K562 (cell line): ENCODE measurements around the gene STK11. TPM values are rescaled to one million over a fixed set of nuclear protein-coding genes. Genes with fewer than 3 reads are reported as not detected.
A peak's percentile ranks its signal among the peaks of the same experiment; 100 is the strongest.

ENCODE experiments used
- BCL6 ChIP-seq: fragments of 250-450 bp; sonication (Bioruptor Pico); IDR thresholded peaks from 2 replicates; pipeline ENCODE4 v1.4.0; 2020
- BDP1 ChIP-seq: IDR thresholded peaks from 3 replicates; pipeline ENCODE4 v1.6.1; 2011; ENCODE audit not compliant: insufficient read length, insufficient read depth
- BRF2 ChIP-seq: IDR thresholded peaks from 3 replicates; pipeline ENCODE4 v1.6.1; 2011; ENCODE audit warnings: borderline replicate concordance, mild to moderate bottlenecking; ENCODE audit not compliant: insufficient read length, insufficient read depth
- CCNT2 ChIP-seq: IDR thresholded peaks from 2 replicates; pipeline ENCODE4 v1.6.1; 2011; ENCODE audit warnings: borderline replicate concordance, low read depth, mild to moderate bottlenecking, moderate library complexity, mixed read lengths, low read length; ENCODE audit not compliant: insufficient read length; ENCODE audit errors: extremely low read depth
- CEBPB ChIP-seq: fragments of 450-650 bp; IDR thresholded peaks from 2 replicates; pipeline ENCODE4 v1.6.1; 2016; ENCODE audit warnings: missing genetic modification characterization, missing compliant biosample characterization
- ELF2 ChIP-seq: fragments of 250-450 bp; sonication (Bioruptor Pico); IDR thresholded peaks from 2 replicates; pipeline ENCODE4 v1.5.0; 2021; ENCODE audit warnings: mild to moderate bottlenecking
- FIP1L1 ChIP-seq: fragments of 200-400 bp; formaldehyde crosslinking; IDR thresholded peaks from 2 replicates; pipeline ENCODE4 v1.6.1; 2018; ENCODE audit warnings: mild to moderate bottlenecking, low read depth, low read length; ENCODE audit not compliant: poor library complexity, severe bottlenecking
- HMGN3 ChIP-seq: IDR thresholded peaks from 2 replicates; pipeline ENCODE4 v1.6.1; 2011; ENCODE audit warnings: borderline replicate concordance, low read depth, mild to moderate bottlenecking, mixed read lengths, low read length; ENCODE audit not compliant: insufficient read length; ENCODE audit errors: extremely low read depth
- LCOR ChIP-seq: sonication (generic); formaldehyde crosslinking; IDR thresholded peaks from 2 replicates; pipeline ENCODE4 v1.8.0; 2022; ENCODE audit warnings: mild to moderate bottlenecking, missing genetic modification reagents
- MAFF ChIP-seq: IDR thresholded peaks from 2 replicates; pipeline ENCODE4 v1.6.1; 2012; ENCODE audit warnings: low read length, improper control_type of control experiment
- NCOA2 ChIP-seq, 2 experiments: fragments of 450-650 bp; IDR thresholded peaks; 2 replicates each; pipeline ENCODE4 v1.6.1; 2018; ENCODE audit warnings: mild to moderate bottlenecking in 2 of 2, moderate library complexity in 1 of 2; ENCODE audit not compliant: partially characterized antibody in 2 of 2
- POLR2AphosphoS5 ChIP-seq: IDR thresholded peaks from 2 replicates; pipeline ENCODE4 v1.6.1; 2011; ENCODE audit warnings: mild to moderate bottlenecking, low read depth, low read length, moderate library complexity; ENCODE audit not compliant: control insufficient read depth, insufficient read depth
- REST ChIP-seq, 2 experiments: fragments of 450-650 bp; formaldehyde crosslinking in 1 of 2; IDR thresholded peaks; 2 replicates each; pipeline versions ENCODE4 v1.4.0 to v1.6.1; 2014 to 2020; ENCODE audit warnings: mild to moderate bottlenecking in 2 of 2, borderline replicate concordance in 1 of 2, low read depth in 1 of 2
- SLC30A9 ChIP-seq: fragments of 250-450 bp; sonication (Bioruptor Pico); IDR thresholded peaks from 2 replicates; pipeline ENCODE4 v1.8.0; 2022; ENCODE audit warnings: mild to moderate bottlenecking, moderate library complexity
- SMAD1 ChIP-seq: fragments of 150-350 bp; IDR thresholded peaks from 2 replicates; pipeline ENCODE4 v1.6.1; 2014; ENCODE audit warnings: low read length, low read depth; ENCODE audit not compliant: partially characterized antibody
- SMAD4 ChIP-seq: fragments of 250-450 bp; sonication (Bioruptor Pico); conservative IDR thresholded peaks from 2 replicates; pipeline ENCODE4 v1.8.0; 2021; ENCODE audit warnings: inconsistent platforms, mild to moderate bottlenecking, moderate library complexity
- TAF7 ChIP-seq: fragments of 450-650 bp; IDR thresholded peaks from 2 replicates; pipeline ENCODE4 v1.6.1; 2016; ENCODE audit warnings: missing genetic modification characterization, missing compliant biosample characterization
- ZBED1 ChIP-seq: IDR thresholded peaks from 2 replicates; pipeline ENCODE4 v1.6.1; 2014
- ZNF561 ChIP-seq: fragments of 450-650 bp; formaldehyde crosslinking; conservative IDR thresholded peaks from 2 replicates; pipeline ENCODE4 v1.4.0; 2020; ENCODE audit warnings: mild to moderate bottlenecking, moderate library complexity
- ZSCAN32 ChIP-seq: fragments of 450-650 bp; formaldehyde crosslinking; IDR thresholded peaks from 2 replicates; pipeline ENCODE4 v1.4.0; 2020; ENCODE audit warnings: mild to moderate bottlenecking, moderate library complexity
- polyA plus RNA-seq, 8 experiments: library from polyadenylated mRNA; depleted of rRNA in 4 of 8; stranded (reverse) in 5 of 8; unstranded in 3 of 8; fragments of >200 nt; fragmentation: Nextera tagmentation in 2 of 8; fragmentation: Illumina TruSeq in 1 of 8; extraction: Ambion mirVana in 2 of 8; extraction: Trizol in 1 of 8; gene quantifications; 2 replicates each; pipeline versions ENCODE4 v1.2.1 to v1.2.3, GENCODE V29; 2011 to 2014; ENCODE audit warnings: inconsistent platforms in 1 of 8, missing spikeins in 1 of 8
- total RNA-seq, 7 experiments: library from RNA; depleted of rRNA in 6 of 7; stranded (reverse); fragments of >200 nt in 6 of 7; fragmentation: Illumina TruSeq in 2 of 7; extraction: Trizol in 2 of 7; gene quantifications; 2 replicates each; pipeline versions ENCODE4 v1.2.1 to v1.2.3, GENCODE V29; 2011 to 2021; ENCODE audit warnings: low replicate concordance in 1 of 7

The STK11 gene
- total and polyA plus RNA-seq, 9 of the 15 experiments (the other 6 are each of a cell fraction or from before 2014, with no cell fraction given), result 0.15 to 96.5 (median 31.7) TPM

GRCh38 chr19:1248139-1248785 lies 42.7 kb downstream of the STK11 start, which contains the start of gene MIDN (continued):
- TF ChIP-seq BRF2 (no peak), FIP1L1 (peak; percentile 38), MAFF (no peak), HMGN3 (peak; percentile 56), NCOA2 (IDR thresholded peaks at IDR 0.05; ENCODE audit: partially characterized antibody in 2 of 2) (no peak), BCL6 (CRISPR knock-in tag) (no peak), ELF2 (CRISPR knock-in tag) (0 out of 2 replicates have a peak, but pooled peaks have one; percentile 15), ZBED1 (no peak), SMAD1 (no peak), REST (IDR thresholded peaks at IDR 0.05; ENCODE audit: borderline replicate concordance) (no peak), REST (CRISPR knock-in tag; IDR thresholded peaks at IDR 0.05; ENCODE audit: low read depth) (peak; percentile 15; the same call in 1 of the 2 replicates), LCOR (0 out of 2 replicates have a peak, but pooled peaks have one; percentile 46), TAF7 (tag) (peak; percentile 59; the same call in 1 of the 2 replicates), BDP1 (no peak), CCNT2 (no peak), SLC30A9 (no peak), POLR2AphosphoS5 (peak; percentile 95), CEBPB (tag) (no peak), ZSCAN32 (CRISPR knock-in tag) (no peak), ZNF561 (CRISPR knock-in tag) (no peak), SMAD4 (CRISPR knock-in tag) (peak; percentile 87; the same call in 1 of the 2 replicates)
